VCaP (cell line): ENCODE results near the gene KRTAP3-1.

Experiments
- H3K27ac ChIP-seq: fragments of 450-650 bp; 2 replicates; pipeline ENCODE4 v1.5.1; 2017
- TF ChIP-seq, protein P1 (sequence below): fragments of 450-650 bp; conservative IDR thresholded peaks from 2 replicates; pipeline ENCODE4 v1.5.1; 2017; ENCODE audit warnings: mild to moderate bottlenecking, moderate library complexity

KRTAP3-1 gene

DNA sequence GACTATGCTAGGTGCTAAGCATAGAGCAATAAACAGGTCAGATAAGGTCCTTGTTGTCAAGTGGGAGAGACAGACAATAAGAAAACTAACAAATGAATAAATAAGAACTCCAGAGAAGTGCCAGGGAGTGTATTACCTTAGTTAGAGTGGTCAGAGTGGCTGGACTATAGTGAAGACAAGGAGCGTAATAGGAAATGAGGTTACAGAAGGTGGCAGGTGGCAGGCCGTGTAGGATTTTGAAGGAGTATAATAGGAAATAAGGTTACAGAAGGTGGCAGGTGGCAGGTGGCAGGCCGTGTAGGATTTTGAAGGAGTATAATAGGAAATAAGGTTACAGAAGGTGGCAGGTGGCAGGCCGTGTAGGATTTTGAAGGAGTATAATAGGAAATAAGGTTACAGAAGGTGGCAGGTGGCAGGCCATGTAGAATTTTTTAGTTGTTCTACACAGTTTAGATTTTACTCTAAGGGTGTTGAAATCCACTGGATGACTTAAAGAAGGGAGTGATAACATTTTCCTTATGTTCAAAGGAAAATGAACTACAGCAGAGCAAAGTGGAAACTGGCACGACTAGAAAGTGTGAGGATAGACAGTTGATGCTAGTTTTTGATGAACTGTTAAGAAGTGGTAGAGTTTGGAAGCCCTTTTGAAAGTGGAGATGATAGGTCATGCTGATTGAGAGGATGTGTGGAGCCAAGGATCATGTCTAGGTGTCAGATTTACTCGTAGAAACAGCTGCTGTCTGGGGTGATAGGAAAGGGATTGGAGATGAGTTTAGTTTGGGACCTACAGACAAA is 3.6 kb upstream of the KRTAP3-1 start:
- TF ChIP-seq, protein P1, sequence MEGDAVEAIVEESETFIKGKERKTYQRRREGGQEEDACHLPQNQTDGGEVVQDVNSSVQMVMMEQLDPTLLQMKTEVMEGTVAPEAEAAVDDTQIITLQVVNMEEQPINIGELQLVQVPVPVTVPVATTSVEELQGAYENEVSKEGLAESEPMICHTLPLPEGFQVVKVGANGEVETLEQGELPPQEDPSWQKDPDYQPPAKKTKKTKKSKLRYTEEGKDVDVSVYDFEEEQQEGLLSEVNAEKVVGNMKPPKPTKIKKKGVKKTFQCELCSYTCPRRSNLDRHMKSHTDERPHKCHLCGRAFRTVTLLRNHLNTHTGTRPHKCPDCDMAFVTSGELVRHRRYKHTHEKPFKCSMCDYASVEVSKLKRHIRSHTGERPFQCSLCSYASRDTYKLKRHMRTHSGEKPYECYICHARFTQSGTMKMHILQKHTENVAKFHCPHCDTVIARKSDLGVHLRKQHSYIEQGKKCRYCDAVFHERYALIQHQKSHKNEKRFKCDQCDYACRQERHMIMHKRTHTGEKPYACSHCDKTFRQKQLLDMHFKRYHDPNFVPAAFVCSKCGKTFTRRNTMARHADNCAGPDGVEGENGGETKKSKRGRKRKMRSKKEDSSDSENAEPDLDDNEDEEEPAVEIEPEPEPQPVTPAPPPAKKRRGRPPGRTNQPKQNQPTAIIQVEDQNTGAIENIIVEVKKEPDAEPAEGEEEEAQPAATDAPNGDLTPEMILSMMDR = no peak
- no peak overlapping the region for H3K27ac ChIP-seq

DNA sequence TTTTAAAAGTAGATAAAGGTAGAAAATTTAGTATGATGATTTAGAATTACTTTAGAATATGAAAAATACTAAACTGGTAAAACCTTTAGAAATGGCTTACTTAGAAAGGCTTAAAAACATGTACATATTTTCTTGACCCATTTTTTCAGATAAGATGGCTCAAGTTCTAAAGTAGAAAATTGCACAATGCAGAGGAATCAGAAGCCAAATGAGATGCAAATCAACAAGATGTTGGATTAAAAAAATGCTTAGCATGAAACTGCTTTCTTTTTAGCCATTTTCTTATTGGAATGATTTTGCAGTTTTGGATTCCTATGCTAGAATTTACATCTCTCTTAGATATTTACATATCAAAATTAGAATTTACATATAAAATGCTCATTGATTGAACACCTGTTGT is 1.5 kb upstream of the KRTAP3-1 start:
- TF ChIP-seq, protein P1 = no peak
- H3K27ac ChIP-seq = peak overlapping the region; percentile 61

DNA sequence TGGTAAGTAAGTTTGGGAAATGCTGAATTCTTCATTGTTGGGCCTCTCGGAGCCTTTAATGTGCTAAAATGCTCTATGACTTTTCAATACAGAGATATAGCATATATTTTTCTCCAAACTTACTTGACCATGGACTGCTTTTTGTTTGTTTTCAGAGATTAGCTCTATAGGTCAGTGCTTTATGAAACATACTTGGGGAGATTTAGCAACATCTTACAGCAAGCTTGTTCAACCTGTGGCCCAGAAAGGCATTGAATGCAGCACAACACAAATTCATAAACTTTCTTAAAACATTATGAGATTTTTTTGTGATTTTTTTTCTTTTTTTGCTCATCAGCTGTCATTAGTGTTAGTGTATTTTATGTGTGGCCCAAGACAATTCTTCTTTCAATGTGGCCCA is 1.0 kb upstream of the KRTAP3-1 start:
- H3K27ac ChIP-seq = peak overlapping the region; percentile 61
- TF ChIP-seq, protein P1 = no peak

GRCh38 chr17:41009301-41009760 is 403 bp upstream of the KRTAP3-1 start:
- TF ChIP-seq, protein P1 = no peak
- peak overlapping the region; percentile 61 for H3K27ac ChIP-seq

- TF ChIP-seq, protein P1 = no peak
- H3K27ac ChIP-seq = no peak overlapping the region
Measured at GRCh38 chr17:41004397-41004796, 4.5 kb downstream of the KRTAP3-1 start.

DNA sequence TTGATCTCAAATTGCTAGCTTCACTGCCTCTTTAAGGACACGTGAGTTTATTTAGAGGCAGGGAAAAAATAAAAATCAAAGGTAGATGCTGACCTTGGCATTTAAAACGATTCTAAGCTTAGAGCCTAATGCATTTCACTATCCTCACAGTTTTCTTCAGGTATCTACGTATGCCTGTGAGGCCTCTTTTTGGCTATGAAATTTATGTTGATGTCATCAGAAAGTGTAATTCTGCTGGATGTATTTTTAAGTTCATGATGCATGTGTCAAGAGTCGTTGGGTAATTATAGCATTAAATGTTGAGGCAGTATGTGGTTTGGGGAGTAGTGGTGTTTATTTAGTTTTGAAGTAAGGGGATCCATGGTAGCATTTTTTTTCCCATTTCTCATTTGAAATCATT is 5.0 kb downstream of the KRTAP3-1 start:
- H3K27ac ChIP-seq = no peak overlapping the region
- TF ChIP-seq, protein P1 = no peak

GRCh38 chr17:41002814-41003213 is 6.1 kb downstream of the KRTAP3-1 start:
- TF ChIP-seq, protein P1 = no peak
- H3K27ac ChIP-seq = no peak overlapping the region
